Stimulated activated naive B cell treated with anti-CD40 and anti-IgM and Interleukin-4, amounts not matched to agents 10 μg/mL and 1 μg/mL and 100 μg/mL, for 72 hours (primary cell): ENCODE results near the gene MGP.
A peak's percentile ranks its signal among the peaks of the same experiment; 100 is the strongest.

Experiments
- ATAC-seq, 2 donors: fragments of 150-1000 bp; cut with Tn5 transposase; replicated peaks; 2 replicates each; pipeline ENCODE4 v1.10.0; 2021; ENCODE audit warnings: moderate library complexity in 1 of 2
- DNase-seq: peaks from one replicate; pipeline ENCODE4 v3.0.0; 2021
- H3K27ac Mint-ChIP-seq: one replicate; pipeline ENCODE4 v1.8.0; 2022; ENCODE audit warnings: mild to moderate bottlenecking, mixed read lengths
- H3K27me3 Mint-ChIP-seq, 2 donors: one replicate each; pipeline ENCODE4 v1.8.0; 2022; ENCODE audit warnings: mixed read lengths in 2 of 2
- H3K36me3 Mint-ChIP-seq, 2 donors: one replicate each; pipeline ENCODE4 v1.8.0; 2022; ENCODE audit warnings: mixed read lengths in 2 of 2, mild to moderate bottlenecking in 1 of 2
- H3K4me1 Mint-ChIP-seq, 2 donors: one replicate each; pipeline ENCODE4 v1.8.0; 2022; ENCODE audit warnings: mixed read lengths in 2 of 2, mild to moderate bottlenecking in 1 of 2
- H3K4me3 Mint-ChIP-seq, 2 donors: one replicate each; pipeline ENCODE4 v1.8.0; 2022; ENCODE audit warnings: mild to moderate bottlenecking in 2 of 2, mixed read lengths in 2 of 2, moderate library complexity in 1 of 2
- H3K9me3 Mint-ChIP-seq, 2 donors: one replicate each; pipeline ENCODE4 v1.8.0; 2022; ENCODE audit warnings: mixed read lengths in 2 of 2, mild to moderate bottlenecking in 1 of 2

Gene MGP

GRCh38 chr12:14892726-14893505 is 7.3 kb upstream of the MGP start:
- ATAC-seq (no peak), DNase-seq (no peak)
- Mint-ChIP-seq H3K4me3 (no peak overlapping the region), H3K27ac (no peak overlapping the region), H3K9me3 (no peaks in the 10 kb centered on the region), H3K36me3 (no peaks in the 10 kb centered on the region), H3K4me1 (no peaks in the 10 kb centered on the region), H3K27me3 (peaks cover 11% of the 10 kb centered on the region in 2 donors)

- no peaks in the 10 kb centered on the region for H3K9me3 Mint-ChIP-seq
- ATAC-seq (no peak), DNase-seq (no peak)
- no peak overlapping the region for H3K4me3 Mint-ChIP-seq
- no peak overlapping the region for H3K27ac Mint-ChIP-seq
- H3K36me3 Mint-ChIP-seq, result no peaks in the 10 kb centered on the region
- H3K4me1 Mint-ChIP-seq, result peaks cover 6 to 11% of the 10 kb centered on the region in 2 donors
- peaks cover 19% of the 10 kb centered on the region in 2 donors for H3K27me3 Mint-ChIP-seq
These were observed 5.0 kb upstream of the MGP start for GRCh38 chr12:14890701-14891100.

GRCh38 chr12:14886271-14886670 is 617 bp upstream of the MGP start:
- H3K4me1 Mint-ChIP-seq, result peaks cover 15 to 32% of the 10 kb centered on the region in 2 donors
- H3K36me3 Mint-ChIP-seq, result no peaks in the 10 kb centered on the region
- no peak overlapping the region for H3K27ac Mint-ChIP-seq
- no peak overlapping the region for H3K4me3 Mint-ChIP-seq
- H3K9me3 Mint-ChIP-seq, result no peaks in the 10 kb centered on the region
- ATAC-seq, result no peak
- H3K27me3 Mint-ChIP-seq, result peaks cover 22 to 24% of the 10 kb centered on the region in 2 donors
- DNase-seq, result no peak

GRCh38 chr12:14884458-14884878 is 1.2 kb downstream of the MGP start:
- peak overlapping the region in 1 of 2 donors; percentile 63 for H3K4me3 Mint-ChIP-seq
- peaks cover 15 to 32% of the 10 kb centered on the region in 2 donors for H3K4me1 Mint-ChIP-seq
- H3K27ac Mint-ChIP-seq, result peak overlapping the region; percentile 70
- H3K9me3 Mint-ChIP-seq, result peaks cover 2 to 5% of the 10 kb centered on the region in 2 donors
- DNase-seq (peak; percentile 78), ATAC-seq (peak; percentile 99 to 100)
- H3K27me3 Mint-ChIP-seq, result peaks cover 19 to 24% of the 10 kb centered on the region in 2 donors
- peaks cover 2 to 5% of the 10 kb centered on the region in 2 donors for H3K36me3 Mint-ChIP-seq

- Mint-ChIP-seq H3K27me3 (peaks cover 19% of the 10 kb centered on the region in 2 donors), H3K4me1 (peaks cover 15 to 32% of the 10 kb centered on the region in 2 donors), H3K36me3 (peaks cover 2 to 5% of the 10 kb centered on the region in 2 donors), H3K4me3 (no peak overlapping the region), H3K9me3 (peaks cover 2 to 6% of the 10 kb centered on the region in 2 donors), H3K27ac (no peak overlapping the region)
- ATAC-seq (no peak), DNase-seq (no peak)
These were observed 2.0 kb downstream of the MGP start for GRCh38 chr12:14883686-14884085.

GRCh38 chr12:14880890-14881453 is 4.7 kb downstream of the MGP start:
- ATAC-seq (no peak), DNase-seq (no peak)
- peaks cover 7 to 11% of the 10 kb centered on the region in 2 donors for H3K27me3 Mint-ChIP-seq
- H3K9me3 Mint-ChIP-seq, result peaks cover 2 to 6% of the 10 kb centered on the region in 2 donors
- H3K36me3 Mint-ChIP-seq, result peaks cover 2 to 5% of the 10 kb centered on the region in 2 donors
- H3K4me1 Mint-ChIP-seq, result peaks cover 10 to 23% of the 10 kb centered on the region in 2 donors
- no peak overlapping the region for H3K27ac Mint-ChIP-seq
- no peak overlapping the region for H3K4me3 Mint-ChIP-seq

GRCh38 chr12:14879222-14879933 is 6.3 kb downstream of the MGP start:
- no peak overlapping the region for H3K4me3 Mint-ChIP-seq
- DNase-seq, result no peak
- H3K4me1 Mint-ChIP-seq, result peaks cover 2 to 11% of the 10 kb centered on the region in 2 donors
- no peak for ATAC-seq
- peaks cover 2 to 6% of the 10 kb centered on the region in 2 donors for H3K9me3 Mint-ChIP-seq
- H3K27ac Mint-ChIP-seq, result no peak overlapping the region
- peaks cover 0 to 4% of the 10 kb centered on the region in 2 donors for H3K27me3 Mint-ChIP-seq
- H3K36me3 Mint-ChIP-seq, result peaks cover 2 to 5% of the 10 kb centered on the region in 2 donors

GRCh38 chr12:14878488-14878887 is 7.2 kb downstream of the MGP start:
- Mint-ChIP-seq H3K4me3 (no peak overlapping the region), H3K36me3 (peaks cover 2 to 5% of the 10 kb centered on the region in 2 donors), H3K4me1 (peaks cover 0 to 10% of the 10 kb centered on the region in 2 donors), H3K9me3 (peaks cover 4 to 6% of the 10 kb centered on the region in 2 donors), H3K27ac (no peak overlapping the region), H3K27me3 (peaks cover 0 to 4% of the 10 kb centered on the region in 2 donors)
- ATAC-seq, result no peak
- no peak for DNase-seq

- no peak overlapping the region for H3K4me3 Mint-ChIP-seq
- peaks cover 0 to 4% of the 10 kb centered on the region in 2 donors for H3K27me3 Mint-ChIP-seq
- no peak overlapping the region for H3K27ac Mint-ChIP-seq
- DNase-seq, result no peak
- peaks cover 2 to 5% of the 10 kb centered on the region in 2 donors for H3K36me3 Mint-ChIP-seq
- ATAC-seq, result no peak
- H3K9me3 Mint-ChIP-seq, result peaks cover 4 to 6% of the 10 kb centered on the region in 2 donors
- H3K4me1 Mint-ChIP-seq, result peaks cover 0 to 8% of the 10 kb centered on the region in 2 donors
These were observed 8.8 kb downstream of the MGP start for GRCh38 chr12:14876833-14877232.

GRCh38 chr12:14874882-14875281 is 10.8 kb downstream of the MGP start:
- Mint-ChIP-seq H3K27me3 (peaks cover 0 to 4% of the 10 kb centered on the region in 2 donors), H3K36me3 (peaks cover 2 to 5% of the 10 kb centered on the region in 2 donors), H3K9me3 (peaks cover 4 to 5% of the 10 kb centered on the region in 2 donors), H3K4me3 (no peak overlapping the region), H3K27ac (no peak overlapping the region), H3K4me1 (peaks cover 4 to 12% of the 10 kb centered on the region in 2 donors)
- ATAC-seq (no peak), DNase-seq (no peak)

GRCh38 chr12:14873440-14874185 is 12.0 kb downstream of the MGP start:
- ATAC-seq, result peak; percentile 38 to 58

GRCh38 chr12:14871886-14872285 is 13.8 kb downstream of the MGP start:
- H3K4me1 Mint-ChIP-seq, result peaks cover 4 to 12% of the 10 kb centered on the region in 2 donors
- H3K27ac Mint-ChIP-seq, result no peak overlapping the region
- peaks cover 0 to 14% of the 10 kb centered on the region in 2 donors for H3K27me3 Mint-ChIP-seq
- peaks cover 0 to 5% of the 10 kb centered on the region in 2 donors for H3K36me3 Mint-ChIP-seq
- H3K9me3 Mint-ChIP-seq, result peaks cover 2 to 8% of the 10 kb centered on the region in 2 donors
- no peak for ATAC-seq
- DNase-seq, result no peak
- H3K4me3 Mint-ChIP-seq, result no peak overlapping the region

More at GRCh38 chr12:14873440-14874185, 12.0 kb downstream of the MGP start:
- Mint-ChIP-seq H3K36me3 (no peaks in the 10 kb centered on the region), H3K27me3 (peaks cover 0 to 4% of the 10 kb centered on the region in 2 donors), H3K27ac (no peak overlapping the region), H3K4me1 (peaks cover 4 to 12% of the 10 kb centered on the region in 2 donors), H3K4me3 (no peak overlapping the region), H3K9me3 (peaks cover 0 to 2% of the 10 kb centered on the region in 2 donors)
- no peak for DNase-seq

GRCh38 chr12:14871247-14871646 is 14.4 kb downstream of the MGP start:
- ATAC-seq (no peak), DNase-seq (no peak)
- Mint-ChIP-seq H3K27me3 (peaks cover 1 to 12% of the 10 kb centered on the region in 2 donors), H3K9me3 (peaks cover 2 to 8% of the 10 kb centered on the region in 2 donors), H3K36me3 (peaks cover 0 to 5% of the 10 kb centered on the region in 2 donors), H3K27ac (no peak overlapping the region), H3K4me3 (no peak overlapping the region), H3K4me1 (peaks cover 4 to 12% of the 10 kb centered on the region in 2 donors)
